Upper lobe of right lung (tissue), 1 donor: Measurements from ENCODE around the gene PRKN. TPM values are rescaled to one million over a fixed set of nuclear protein-coding genes. Genes with fewer than 3 reads are reported as not detected.

Experiments used
- ATAC-seq: fragments of 200-7000 bp; cut with Tn5 transposase; one replicate; pipeline ENCODE4 v1.9.1; 2020; ENCODE audit warnings: mild to moderate bottlenecking, moderate library complexity
- DNase-seq: peaks from one replicate; pipeline ENCODE4 v3.0.0-alpha.2; 2020
- H3K27ac ChIP-seq: fragments of 200-600 bp; one replicate; pipeline ENCODE4 v1.8.0; 2022
- H3K27me3 ChIP-seq: fragments of 200-600 bp; one replicate; pipeline ENCODE4 v1.8.0; 2022; ENCODE audit warnings: mild to moderate bottlenecking
- H3K36me3 ChIP-seq: fragments of 200-600 bp; one replicate; pipeline ENCODE4 v1.8.0; 2022
- H3K4me1 ChIP-seq: fragments of 200-600 bp; one replicate; pipeline ENCODE4 v1.8.0; 2022
- H3K4me3 ChIP-seq: fragments of 200-600 bp; one replicate; pipeline ENCODE4 v1.8.0; 2022; ENCODE audit warnings: mild to moderate bottlenecking
- H3K9me3 ChIP-seq: fragments of 200-600 bp; one replicate; pipeline ENCODE4 v1.8.0; 2022
- intact Hi-C: fragments of 100-400 bp; cut with DNase I; formaldehyde crosslinking; loops from one replicate; pipeline ENCODE4 v1.11.0; 2022
- total RNA-seq: library from RNA; stranded (reverse); fragmentation: NEBNext Ultra II Directional; extraction: Animal tissue kit (Norgen Biotek cat#: 25700); gene quantifications from one replicate; pipeline ENCODE4 v1.2.1, GENCODE V29; 2021
- TF ChIP-seq, protein P1 (sequence below): fragments of 200-600 bp; IDR thresholded peaks from one replicate; pipeline ENCODE4 v1.8.0; 2022; ENCODE audit warnings: antibody characterized with exemption
- donor health status: DM: no; HTN: yes; CAD: no; lungs with severe emphysema.

PRKN gene
- total RNA-seq, 1 donor from 2014 or later, result 2.7 TPM

DNA sequence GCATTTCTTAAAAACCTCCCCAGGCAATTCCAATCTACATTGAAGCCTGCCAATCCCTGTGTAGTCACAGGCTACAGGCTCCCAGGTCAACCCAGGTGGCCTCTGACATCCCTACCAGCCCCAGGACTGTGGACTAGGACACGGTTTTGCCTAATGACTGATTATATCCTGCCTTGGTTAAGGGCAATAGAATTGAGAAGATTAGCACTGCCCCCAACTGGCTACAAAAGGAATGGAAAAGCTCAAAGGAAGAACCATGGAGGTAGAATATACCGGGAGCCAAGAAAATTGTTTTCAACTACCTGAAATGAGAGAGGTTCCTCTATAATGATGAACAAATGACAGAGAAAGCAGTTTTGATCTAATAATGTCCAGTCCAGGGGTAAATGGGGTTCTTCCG, 1032.6 kb downstream of the PRKN start:
- intact Hi-C loops, result no loop called here

DNA sequence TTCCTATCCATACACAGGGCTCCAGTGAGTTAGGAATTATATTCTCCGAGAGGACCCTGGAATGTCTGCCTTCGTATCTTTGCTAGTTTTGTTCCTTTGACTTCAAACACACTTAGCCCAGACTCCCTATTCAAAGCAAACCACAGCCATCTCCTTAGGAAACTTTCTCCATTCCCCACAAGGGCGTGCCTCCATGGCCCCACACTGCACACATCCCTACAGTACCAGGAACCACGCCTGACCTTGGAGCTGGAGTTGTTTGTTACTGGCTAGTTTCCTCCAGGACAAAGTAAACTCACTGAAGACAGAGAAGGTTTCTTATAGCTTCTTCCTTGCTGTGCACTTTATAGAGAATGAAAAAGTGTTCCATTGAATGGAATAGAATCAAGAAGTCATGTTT, 1040.9 kb downstream of the PRKN start:
- H3K4me3 ChIP-seq, result no peak overlapping the region
- H3K36me3 ChIP-seq, result no peaks in the 10 kb centered on the region
- ATAC-seq, result no peak
- intact Hi-C loops, result no loop called here
- H3K4me1 ChIP-seq, result no peaks in the 10 kb centered on the region
- no peaks in the 10 kb centered on the region for H3K27me3 ChIP-seq
- H3K27ac ChIP-seq, result no peak overlapping the region
- DNase-seq, result no peak
- H3K9me3 ChIP-seq, result no peaks in the 10 kb centered on the region
- TF ChIP-seq, protein P1, sequence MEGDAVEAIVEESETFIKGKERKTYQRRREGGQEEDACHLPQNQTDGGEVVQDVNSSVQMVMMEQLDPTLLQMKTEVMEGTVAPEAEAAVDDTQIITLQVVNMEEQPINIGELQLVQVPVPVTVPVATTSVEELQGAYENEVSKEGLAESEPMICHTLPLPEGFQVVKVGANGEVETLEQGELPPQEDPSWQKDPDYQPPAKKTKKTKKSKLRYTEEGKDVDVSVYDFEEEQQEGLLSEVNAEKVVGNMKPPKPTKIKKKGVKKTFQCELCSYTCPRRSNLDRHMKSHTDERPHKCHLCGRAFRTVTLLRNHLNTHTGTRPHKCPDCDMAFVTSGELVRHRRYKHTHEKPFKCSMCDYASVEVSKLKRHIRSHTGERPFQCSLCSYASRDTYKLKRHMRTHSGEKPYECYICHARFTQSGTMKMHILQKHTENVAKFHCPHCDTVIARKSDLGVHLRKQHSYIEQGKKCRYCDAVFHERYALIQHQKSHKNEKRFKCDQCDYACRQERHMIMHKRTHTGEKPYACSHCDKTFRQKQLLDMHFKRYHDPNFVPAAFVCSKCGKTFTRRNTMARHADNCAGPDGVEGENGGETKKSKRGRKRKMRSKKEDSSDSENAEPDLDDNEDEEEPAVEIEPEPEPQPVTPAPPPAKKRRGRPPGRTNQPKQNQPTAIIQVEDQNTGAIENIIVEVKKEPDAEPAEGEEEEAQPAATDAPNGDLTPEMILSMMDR, result no peak

More for the DNA sequence above, 1032.6 kb downstream of the PRKN start:
- TF ChIP-seq, protein P1, result peak; percentile 52
- H3K27ac ChIP-seq, result no peak overlapping the region
- no peaks in the 10 kb centered on the region for H3K27me3 ChIP-seq
- no peaks in the 10 kb centered on the region for H3K4me1 ChIP-seq
- ATAC-seq, result peak; percentile 17
- no peaks in the 10 kb centered on the region for H3K9me3 ChIP-seq
- DNase-seq, result no peak
- no peaks in the 10 kb centered on the region for H3K36me3 ChIP-seq
- no peak overlapping the region for H3K4me3 ChIP-seq

DNA sequence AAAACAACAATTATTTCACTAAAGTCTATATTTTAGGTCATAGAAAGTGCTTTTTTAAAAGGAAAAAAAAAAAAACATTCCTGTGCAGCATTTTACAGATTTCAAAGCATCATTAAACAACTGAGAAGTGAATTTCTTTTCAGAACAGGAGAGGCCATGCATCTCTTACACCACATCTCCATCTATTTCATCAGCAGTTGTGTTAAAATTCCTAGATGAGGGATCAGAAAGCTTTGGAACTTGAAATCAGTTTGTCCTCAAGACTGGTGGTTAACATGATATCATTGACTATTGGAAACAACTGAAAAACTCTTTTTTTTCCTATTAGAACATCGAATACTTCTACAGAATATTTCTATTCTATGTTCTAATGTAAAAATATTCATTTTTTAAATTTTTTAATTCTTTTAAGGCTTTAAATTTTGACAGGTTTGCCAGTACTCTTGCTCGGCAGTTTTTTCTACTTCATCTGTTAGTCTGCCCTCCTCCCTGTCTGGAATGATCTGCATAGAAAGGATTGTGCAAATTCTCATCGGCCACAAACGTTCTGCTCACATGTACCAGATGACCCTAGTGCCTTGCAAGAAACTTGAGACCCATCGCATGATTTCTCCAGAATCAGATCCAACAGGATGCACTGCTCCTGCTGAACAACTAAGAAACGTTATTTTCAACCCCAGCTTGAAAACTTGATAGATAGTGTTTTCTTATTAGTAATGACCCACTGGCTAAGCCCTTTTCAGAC, 1042.7 kb downstream of the PRKN start:
- no peak overlapping the region for H3K4me3 ChIP-seq
- DNase-seq (no peak), ATAC-seq (no peak)
- no peaks in the 10 kb centered on the region for H3K9me3 ChIP-seq
- intact Hi-C loops, result no loop called here
- no peak overlapping the region for H3K27ac ChIP-seq
- TF ChIP-seq, protein P1, result no peak
- H3K27me3 ChIP-seq, result no peaks in the 10 kb centered on the region
- no peaks in the 10 kb centered on the region for H3K4me1 ChIP-seq
- no peaks in the 10 kb centered on the region for H3K36me3 ChIP-seq

DNA sequence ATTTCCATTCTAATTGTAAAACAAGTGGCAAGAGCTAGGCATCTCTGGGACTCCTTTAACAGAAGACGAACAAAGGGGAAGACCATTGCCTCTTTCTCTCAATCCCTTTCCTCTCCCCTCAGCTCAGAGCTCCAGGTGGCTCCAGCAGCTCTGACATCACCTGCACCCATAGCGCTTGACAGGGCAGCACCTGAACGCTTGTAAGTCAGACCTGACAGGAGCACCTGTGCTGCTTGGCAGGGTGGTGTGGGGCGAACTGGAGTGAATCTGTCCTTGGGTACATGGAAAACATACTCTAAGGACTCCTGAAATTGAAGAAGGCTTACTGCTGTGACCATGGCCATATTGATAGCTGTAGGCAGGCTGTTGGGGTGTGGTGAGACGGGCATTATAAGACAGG, 1044.2 kb downstream of the PRKN start:
- H3K36me3 ChIP-seq, result no peaks in the 10 kb centered on the region
- intact Hi-C loops, result no loop called here
- no peak for ATAC-seq

DNA sequence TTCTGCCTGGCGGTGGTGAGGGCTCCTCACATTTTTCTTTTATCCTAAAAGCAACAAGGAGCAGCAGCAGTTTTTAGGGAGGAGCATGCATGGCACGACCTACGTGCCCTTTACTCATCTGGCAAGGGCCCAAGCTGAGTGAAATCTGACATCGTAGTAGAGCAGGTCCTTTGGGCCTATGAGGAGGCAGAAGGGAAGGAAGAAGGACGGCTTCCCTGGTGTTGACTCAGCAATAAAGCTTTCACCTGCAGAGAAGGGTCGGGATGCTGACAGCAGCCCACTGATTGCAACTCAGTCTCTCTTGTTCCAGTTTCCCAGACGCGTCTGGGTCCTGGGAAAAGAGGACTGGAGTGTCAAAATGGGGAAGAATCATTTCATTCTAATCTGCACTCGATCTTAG, 1044.6 kb downstream of the PRKN start:
- Histone ChIP-seq H3K9me3 (no peaks in the 10 kb centered on the region), H3K27ac (no peak overlapping the region), H3K36me3 (no peaks in the 10 kb centered on the region), H3K4me3 (no peak overlapping the region), H3K27me3 (no peaks in the 10 kb centered on the region), H3K4me1 (no peaks in the 10 kb centered on the region)
- intact Hi-C loops, result no loop called here
- TF ChIP-seq, protein P1, result no peak
- ATAC-seq (no peak), DNase-seq (no peak)

More for the DNA sequence above, 1044.2 kb downstream of the PRKN start:
- DNase-seq, result no peak
- H3K27me3 ChIP-seq, result no peaks in the 10 kb centered on the region
- no peak overlapping the region for H3K4me3 ChIP-seq
- TF ChIP-seq, protein P1, result no peak
- no peak overlapping the region for H3K27ac ChIP-seq
- H3K4me1 ChIP-seq, result no peaks in the 10 kb centered on the region
- H3K9me3 ChIP-seq, result no peaks in the 10 kb centered on the region
